Retinal pigment epithelial cell (primary cell): ENCODE measurements around the gene GCGR.
A peak's percentile ranks its signal among the peaks of the same experiment; 100 is the strongest.

ENCODE experiments used
- DNase-seq: peaks from one replicate; pipeline ENCODE4 v3.0.0-alpha.2; 2010; ENCODE audit warnings: low read depth
- H3K4me3 ChIP-seq: 2 replicates; pipeline ENCODE4 v1.5.1; 2011; ENCODE audit warnings: mild to moderate bottlenecking, low read length, control low read depth, moderate library complexity
- CTCF ChIP-seq: conservative IDR thresholded peaks from 2 replicates; pipeline ENCODE4 v1.5.1; 2011; ENCODE audit warnings: low read depth, low read length, control low read depth, inconsistent platforms

The GCGR gene

GRCh38 chr17:81821147-81821546, 17.2 kb downstream of the GCGR start:
- no peak for DNase-seq
- no peak overlapping the region for H3K4me3 ChIP-seq
- no peak for TF ChIP-seq CTCF

GRCh38 chr17:81821603-81822311, 17.8 kb downstream of the GCGR start:
- TF ChIP-seq CTCF = peak; percentile 69
- DNase-seq = no peak
- no peak overlapping the region for H3K4me3 ChIP-seq

GRCh38 chr17:81822312-81822637, 18.3 kb downstream of the GCGR start:
- DNase-seq = no peak
- TF ChIP-seq CTCF = no peak
- H3K4me3 ChIP-seq = no peak overlapping the region

- TF ChIP-seq CTCF = no peak
- H3K4me3 ChIP-seq = no peak overlapping the region
- no peak for DNase-seq
Observed at GRCh38 chr17:81822996-81823819, 19.3 kb downstream of the GCGR start.

- TF ChIP-seq CTCF = no peak
- no peak overlapping the region for H3K4me3 ChIP-seq
- no peak for DNase-seq
Observed at GRCh38 chr17:81823820-81824550, 20.0 kb downstream of the GCGR start.

GRCh38 chr17:81824595-81824994, 20.6 kb downstream of the GCGR start:
- H3K4me3 ChIP-seq = no peak overlapping the region
- DNase-seq = no peak

More at GRCh38 chr17:81824595-81824994, 20.6 kb downstream of the GCGR start:
- no peak for TF ChIP-seq CTCF
